ENCODE measurements around the gene NRBF2.

DNA sequence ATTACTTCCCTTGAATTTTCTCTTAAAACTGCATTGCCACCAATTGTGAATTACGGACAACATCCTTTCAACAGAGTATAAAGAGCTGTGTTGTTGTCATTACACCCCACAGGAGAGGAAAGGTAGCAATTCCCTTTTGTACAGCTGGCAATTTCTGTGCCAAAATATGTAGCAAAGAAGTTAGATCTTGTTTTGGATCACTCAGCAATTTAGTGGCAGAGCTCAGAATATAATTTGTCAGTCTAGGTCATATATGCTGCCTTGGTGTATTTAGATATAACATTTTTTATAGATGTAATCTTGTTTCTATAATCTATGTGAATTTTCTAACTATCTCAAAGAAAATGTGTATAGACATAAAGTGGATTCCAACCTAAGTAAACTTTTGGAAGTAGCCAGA lies 38.8 kb downstream of the NRBF2 start:
- TF ChIP-seq EZH2 (optimal IDR thresholded peaks at IDR 0.05; ENCODE audit: low read depth, low read length): no peak
- TF ChIP-seq EZH2phosphoT487 (IDR thresholded peaks at IDR 0.05; ENCODE audit: low read length): no peak
- TF ChIP-seq CTCF (IDR thresholded peaks at IDR 0.05; ENCODE audit: low read length): no peak

Data from MM.1S (cell line).